Activated gamma-delta T cell (primary cell): ENCODE measurements around the gene SLC5A7.

Experiments used
- DNase-seq: peaks from one replicate; lab custom pipeline; 2025; lab: John Stamatoyannopoulos, UW
- total RNA-seq, 2 donors: gene quantifications; one replicate each; lab custom pipeline; 2026; lab: John Stamatoyannopoulos, UW

The SLC5A7 gene
- 0 to 0.09 reads per million in 2 donors for total RNA-seq

- no peak for DNase-seq
These were observed at the start of gene SLC5A7 for GRCh38 chr2:107986278-107987217. TSS of gene SLC5A7 (plus strand) at chr2:107986524. CDS start at chr2:107988156, 1,632 bp downstream.

- no peak for DNase-seq
These were observed 24.9 kb upstream of the SLC5A7 start for GRCh38 chr2:107961395-107961794.

GRCh38 chr2:107964185-107964584, 22.1 kb upstream of the SLC5A7 start:
- DNase-seq = no peak

- DNase-seq = no peak
These were observed 1.6 kb upstream of the SLC5A7 start for GRCh38 chr2:107984707-107985106.

- no peak for DNase-seq
These were observed 1.8 kb downstream of the SLC5A7 start for GRCh38 chr2:107988108-107988507.

GRCh38 chr2:107989445-107989844, 3.1 kb downstream of the SLC5A7 start:
- DNase-seq = no peak

- DNase-seq = no peak
These were observed 4.4 kb downstream of the SLC5A7 start for GRCh38 chr2:107990718-107991117.

GRCh38 chr2:107992069-107992468, 5.7 kb downstream of the SLC5A7 start:
- no peak for DNase-seq

GRCh38 chr2:107999158-107999557, 12.8 kb downstream of the SLC5A7 start:
- DNase-seq = no peak

GRCh38 chr2:108010912-108011591, 24.7 kb downstream of the SLC5A7 start:
- DNase-seq = no peak

GRCh38 chr2:108013305-108013704, 27.0 kb downstream of the SLC5A7 start:
- DNase-seq = no peak

- DNase-seq = no peak
These were observed 36.3 kb downstream of the SLC5A7 start for GRCh38 chr2:108022628-108023027.

GRCh38 chr2:108023776-108024175, 37.5 kb downstream of the SLC5A7 start:
- no peak for DNase-seq

GRCh38 chr2:108026092-108026794, 39.9 kb downstream of the SLC5A7 start:
- no peak for DNase-seq

- DNase-seq = no peak
These were observed 43.2 kb downstream of the SLC5A7 start for GRCh38 chr2:108029496-108029895.

GRCh38 chr2:108029912-108030311, 43.6 kb downstream of the SLC5A7 start:
- no peak for DNase-seq

GRCh38 chr2:108031471-108031941, 45.2 kb downstream of the SLC5A7 start:
- no peak for DNase-seq

- DNase-seq = no peak
These were observed 48.5 kb downstream of the SLC5A7 start for GRCh38 chr2:108034843-108035242.

- no peak for DNase-seq
These were observed 62.4 kb downstream of the SLC5A7 start for GRCh38 chr2:108048752-108049151.

- DNase-seq = no peak
These were observed 72.3 kb downstream of the SLC5A7 start for GRCh38 chr2:108058576-108059137.

GRCh38 chr2:108061439-108062042, 75.2 kb downstream of the SLC5A7 start:
- DNase-seq = no peak
